GM21786 (cell line): ENCODE measurements around the gene FANK1.
"Not testable (repeated sequence)": the region's sequence is repeated elsewhere in the genome, so short reads cannot be mapped to it uniquely, and the experiment has no call there.

Source experiments
- ATAC-seq: cut with Tn5 transposase; IDR thresholded peaks from one replicate; pipeline ENCODE4 v1.9.1; 2021; ENCODE audit not compliant: unreplicated experiment

FANK1 gene

GRCh38 chr10:125886914-125887512 is 9.4 kb upstream of the FANK1 start:
- no peak for ATAC-seq

GRCh38 chr10:125889441-125889840 is 6.9 kb upstream of the FANK1 start:
- not testable (repeated sequence) for ATAC-seq

GRCh38 chr10:125892402-125892801 is 4.0 kb upstream of the FANK1 start:
- not testable (repeated sequence) for ATAC-seq

GRCh38 chr10:125894176-125894575 is 2.2 kb upstream of the FANK1 start:
- ATAC-seq: not testable (repeated sequence)

- peak; percentile 51 for ATAC-seq
Measured at GRCh38 chr10:125895130-125896087, 955 bp upstream of the FANK1 start.

GRCh38 chr10:125897317-125897716 is 953 bp downstream of the FANK1 start:
- ATAC-seq: not testable (repeated sequence)

GRCh38 chr10:125900963-125901362 is 4.6 kb downstream of the FANK1 start:
- not testable (repeated sequence) for ATAC-seq

- ATAC-seq: not testable (repeated sequence)
Measured at GRCh38 chr10:125903135-125903640, 6.8 kb downstream of the FANK1 start.

GRCh38 chr10:125905069-125905994 is 9.0 kb downstream of the FANK1 start:
- not testable (repeated sequence) for ATAC-seq

GRCh38 chr10:125907598-125907997 is 11.2 kb downstream of the FANK1 start:
- ATAC-seq: not testable (repeated sequence)

GRCh38 chr10:125908813-125909212 is 12.4 kb downstream of the FANK1 start:
- not testable (repeated sequence) for ATAC-seq

GRCh38 chr10:125909491-125909890 is 13.1 kb downstream of the FANK1 start:
- not testable (repeated sequence) for ATAC-seq

- no peak for ATAC-seq
Measured at GRCh38 chr10:125911145-125911544, 14.8 kb downstream of the FANK1 start.

GRCh38 chr10:125911990-125912389 is 15.6 kb downstream of the FANK1 start:
- no peak for ATAC-seq

GRCh38 chr10:125913277-125913676 is 16.9 kb downstream of the FANK1 start:
- not testable (repeated sequence) for ATAC-seq

GRCh38 chr10:125916977-125917376 is 20.6 kb downstream of the FANK1 start:
- ATAC-seq: no peak

GRCh38 chr10:125917704-125918361 is 21.5 kb downstream of the FANK1 start:
- ATAC-seq: not testable (repeated sequence)

GRCh38 chr10:125921643-125922306 is 25.4 kb downstream of the FANK1 start:
- ATAC-seq: not testable (repeated sequence)

GRCh38 chr10:125925262-125925834 is 29.0 kb downstream of the FANK1 start:
- no peak for ATAC-seq
